ENCODE data around the gene USP6NL. TPM values are rescaled to one million over a fixed set of nuclear protein-coding genes. Genes with fewer than 3 reads are reported as not detected.

The USP6NL gene
- total RNA-seq, 1 experiment from 2014 or later: 24.6 TPM

DNA sequence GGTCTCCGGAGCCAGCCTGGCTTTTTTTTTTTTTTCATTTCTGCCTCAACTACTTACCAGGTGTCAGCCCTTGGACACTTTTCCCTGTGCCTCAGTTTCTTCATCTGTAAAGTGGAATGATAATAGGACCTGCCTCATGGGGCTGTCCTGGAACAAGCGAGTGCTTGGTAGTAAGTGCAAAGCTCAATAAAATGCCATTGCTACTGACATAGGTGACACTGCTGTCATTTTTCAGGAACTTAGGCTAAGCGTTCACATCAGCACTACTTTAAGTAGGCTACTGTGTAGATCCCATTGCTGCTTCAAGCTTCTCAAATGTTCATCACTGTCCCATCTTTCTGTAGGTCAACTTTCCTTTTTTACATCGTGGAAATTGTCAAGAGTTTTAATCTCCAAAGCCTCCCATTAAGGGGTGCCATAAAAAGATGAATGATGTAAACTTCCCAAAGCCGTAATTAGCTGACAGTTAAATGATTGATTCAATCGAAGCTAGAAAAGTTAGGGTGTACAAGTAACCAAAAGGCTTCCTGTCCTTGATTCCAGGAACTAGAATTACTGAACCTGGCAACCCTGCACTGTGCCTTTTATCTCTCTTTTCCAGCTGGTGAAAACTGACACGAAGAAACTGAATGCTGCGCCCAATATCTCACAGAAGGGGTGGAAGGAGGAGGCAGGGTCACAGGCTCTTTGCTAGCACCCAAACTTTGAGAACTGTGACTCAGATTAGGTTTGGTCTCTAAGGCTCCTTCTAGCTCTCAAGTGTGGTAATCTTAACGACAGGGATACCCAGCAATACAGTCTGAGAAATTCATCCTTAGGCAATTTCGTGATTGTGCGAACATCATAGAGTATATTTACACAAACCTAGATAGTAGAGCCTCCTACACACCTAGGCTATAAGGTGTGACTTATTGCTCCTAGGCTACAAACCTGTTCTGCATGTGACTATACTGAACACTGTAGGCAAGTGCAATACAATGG lies 861 bp upstream of the USP6NL start:
- TF ChIP-seq EZH2phosphoT487 (IDR thresholded peaks at IDR 0.05; ENCODE audit: borderline replicate concordance): no peak
- TF ChIP-seq, protein P1, sequence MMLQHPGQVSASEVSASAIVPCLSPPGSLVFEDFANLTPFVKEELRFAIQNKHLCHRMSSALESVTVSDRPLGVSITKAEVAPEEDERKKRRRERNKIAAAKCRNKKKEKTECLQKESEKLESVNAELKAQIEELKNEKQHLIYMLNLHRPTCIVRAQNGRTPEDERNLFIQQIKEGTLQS (IDR thresholded peaks at IDR 0.05): no peak
- TF ChIP-seq, protein P2, sequence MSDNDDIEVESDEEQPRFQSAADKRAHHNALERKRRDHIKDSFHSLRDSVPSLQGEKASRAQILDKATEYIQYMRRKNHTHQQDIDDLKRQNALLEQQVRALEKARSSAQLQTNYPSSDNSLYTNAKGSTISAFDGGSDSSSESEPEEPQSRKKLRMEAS (IDR thresholded peaks at IDR 0.05): peak; percentile 14
- TF ChIP-seq ZFX (IDR thresholded peaks at IDR 0.05): no peak
- 0 out of 2 replicates have a peak, but pooled peaks have one; percentile 3 for TF ChIP-seq CBX3 (IDR thresholded peaks at IDR 0.05; ENCODE audit: low read depth)
- no peak for TF ChIP-seq JUND (IDR thresholded peaks at IDR 0.05)
- 0 out of 2 replicates have a peak, but pooled peaks have one; percentile 14 for TF ChIP-seq SIN3A (IDR thresholded peaks at IDR 0.05; ENCODE audit: low read depth)
- TF ChIP-seq SRF (IDR thresholded peaks at IDR 0.05; ENCODE audit: low read depth): no peak
- TF ChIP-seq POLR2AphosphoS5 (IDR thresholded peaks at IDR 0.05; ENCODE audit: low read depth, low read length): no peak
- BruUV-seq (replicated peaks): TSS peak; percentile 92
- no peak for DNase-seq (ENCODE audit: low read depth, low spot score)
- Histone ChIP-seq H3K36me3 (ENCODE audit: control insufficient read depth in 1 of 2, insufficient read depth in 2 of 2, low read length in 2 of 2) (no peaks in the 10 kb centered on the region), H3K27ac (ENCODE audit: low read depth, low read length) (peak overlapping the region; percentile 81), H3K4me3 (replicated peaks in 1 of 2; ENCODE audit: low read depth in 1 of 2, low read length in 2 of 2) (peak overlapping the region; percentile 48 to 80), H3K9me3 (ENCODE audit: control insufficient read depth in 1 of 2, insufficient read depth in 1 of 2, low read depth in 1 of 2, low read length in 2 of 2) (0 out of 4 replicates have a peak, but pooled peaks cover 0 to under 1% of the 10 kb centered on the region in 2 experiments), H3K4me1 (ENCODE audit: control insufficient read depth in 1 of 2, insufficient read depth in 2 of 2, low read length in 2 of 2) (peaks cover 24 to 47% of the 10 kb centered on the region in 2 experiments), H4K20me1 (ENCODE audit: insufficient read depth) (no peaks in the 10 kb centered on the region), H3K27me3 (ENCODE audit: insufficient read depth, low read length) (no peaks in the 10 kb centered on the region), H3K4me2 (ENCODE audit: low read length) (peak overlapping the region; percentile 88), H3K9ac (ENCODE audit: low read length) (peak overlapping the region; percentile 83), H3K79me2 (ENCODE audit: insufficient read depth, low read length) (peaks cover 36% of the 10 kb centered on the region), H3K9me2 (ENCODE audit: insufficient read depth) (no peaks in the 10 kb centered on the region), H2AFZ (ENCODE audit: low read depth, low read length, poor library complexity, severe bottlenecking) (no peak overlapping the region)
- intact Hi-C loops (cut with micrococcal nuclease): loop anchor here (1.0 kb wide), 1 partner anchor 72 kb away; no protein-coding TSS in a partner anchor
- peak; percentile 6; the same call in 1 of the 2 replicates for ATAC-seq
- ChIA-PET RAD21 (ENCODE audit: low non-redundant PET in 1 of 2, low total read pairs in 2 of 2, uncharacterized antibody in 2 of 2, unreplicated experiment in 2 of 2) (interaction anchor here in 1 of 2 experiments (0.7 kb wide), 1 partner anchor 33 kb away, joined by 5 read pairs; no protein-coding TSS in a partner anchor), POLR2A (interaction anchor here (1.0 kb wide), 1 partner anchor 73 kb away, joined by 4 read pairs; no protein-coding TSS in a partner anchor), CTCF (no interaction called here)
